ENCODE data around the gene DNAJC13. TPM values are rescaled to one million over a fixed set of nuclear protein-coding genes. Genes with fewer than 3 reads are reported as not detected.

The DNAJC13 gene
- total RNA-seq, 4 donors from 2014 or later: 21.9 to 35.2 (median 26.5) TPM

- Histone ChIP-seq H3K9me3 (no peaks in the 10 kb centered on the region), H3K4me3 (no peak overlapping the region), H3K36me3 (peaks cover 0 to 22% of the 10 kb centered on the region in 2 donors), H3K4me1 (no peaks in the 10 kb centered on the region), H3K27ac (no peak overlapping the region), H3K27me3 (no peaks in the 10 kb centered on the region)
- DNase-seq: no peak
- TF ChIP-seq CTCF (IDR thresholded peaks at IDR 0.05 in 4 of 5, conservative IDR thresholded peaks at IDR 0.05 in 1 of 5) (no peak), POLR2A (IDR thresholded peaks at IDR 0.05) (no peak)
- intact Hi-C loops (cut with DNase I; ENCODE audit: low total_unique reads): no loop called here
- in situ Hi-C loops (cut with MboI; ENCODE audit: low sequenced_read_pairs in 4 of 4): loop anchor here (5.0 to 10.0 kb wide), 3 partner anchors 98 to 108 kb away; no protein-coding TSS in a partner anchor
- no peak for ATAC-seq
These were observed 122.4 kb downstream of the DNAJC13 start for GRCh38 chr3:132539681-132540080.

- Histone ChIP-seq H3K4me3 (no peak overlapping the region), H3K9me3 (no peaks in the 10 kb centered on the region), H3K27me3 (no peaks in the 10 kb centered on the region), H3K27ac (no peak overlapping the region), H3K36me3 (peaks cover 0 to 22% of the 10 kb centered on the region in 2 donors), H3K4me1 (no peaks in the 10 kb centered on the region)
- ATAC-seq (no peak), DNase-seq (no peak)
- in situ Hi-C loops (cut with MboI; ENCODE audit: low sequenced_read_pairs in 4 of 4): loop anchor here in 2 of 4 donors (5.0 to 10.0 kb wide), 2 partner anchors 102 to 105 kb away; no protein-coding TSS in a partner anchor
- intact Hi-C loops (cut with DNase I; ENCODE audit: low total_unique reads): no loop called here
- TF ChIP-seq POLR2A (IDR thresholded peaks at IDR 0.05) (no peak), CTCF (IDR thresholded peaks at IDR 0.05 in 4 of 5, conservative IDR thresholded peaks at IDR 0.05 in 1 of 5) (no peak)
These were observed 125.3 kb downstream of the DNAJC13 start for GRCh38 chr3:132542577-132542976.

GRCh38 chr3:132543011-132543739, 125.9 kb downstream of the DNAJC13 start:
- ATAC-seq: no peak
- Histone ChIP-seq H3K27ac (no peak overlapping the region), H3K4me1 (no peaks in the 10 kb centered on the region), H3K36me3 (peaks cover 0 to 22% of the 10 kb centered on the region in 2 donors), H3K4me3 (no peak overlapping the region), H3K27me3 (no peaks in the 10 kb centered on the region), H3K9me3 (no peaks in the 10 kb centered on the region)
- TF ChIP-seq CTCF (IDR thresholded peaks at IDR 0.05 in 4 of 5, conservative IDR thresholded peaks at IDR 0.05 in 1 of 5) (no peak), POLR2A (IDR thresholded peaks at IDR 0.05) (no peak)
- in situ Hi-C loops (cut with MboI; ENCODE audit: low sequenced_read_pairs in 4 of 4) (loop anchor here in 2 of 4 donors (5.0 to 10.0 kb wide), 2 partner anchors 102 to 104 kb away; no protein-coding TSS in a partner anchor), intact Hi-C loops (cut with DNase I; ENCODE audit: low total_unique reads) (no loop called here)
- no peak for DNase-seq

- intact Hi-C loops (cut with DNase I; ENCODE audit: low total_unique reads): no loop called here
- H3K27ac ChIP-seq: no peak overlapping the region
- DNase-seq: no peak
- no peaks in the 10 kb centered on the region for H3K9me3 ChIP-seq
- no peak for ATAC-seq
- no peak for TF ChIP-seq CTCF (IDR thresholded peaks at IDR 0.05 in 4 of 5, conservative IDR thresholded peaks at IDR 0.05 in 1 of 5)
- TF ChIP-seq POLR2A (IDR thresholded peaks at IDR 0.05): no peak
- no peaks in the 10 kb centered on the region for H3K4me1 ChIP-seq
- in situ Hi-C loops (cut with MboI; ENCODE audit: low sequenced_read_pairs in 4 of 4): loop anchor here in 2 of 4 donors (5.0 to 10.0 kb wide), 2 partner anchors 101 to 103 kb away; no protein-coding TSS in a partner anchor
- no peak overlapping the region for H3K4me3 ChIP-seq
- H3K27me3 ChIP-seq: no peaks in the 10 kb centered on the region
- peaks cover 0 to 14% of the 10 kb centered on the region in 2 donors for H3K36me3 ChIP-seq
These were observed 126.8 kb downstream of the DNAJC13 start for GRCh38 chr3:132544130-132544529.

Measured in gastrocnemius medialis (tissue), 4 donors.